GM20431 (cell line): ENCODE data around the gene NR2F1.
"Not testable (repeated sequence)": the region's sequence is repeated elsewhere in the genome, so short reads cannot be mapped to it uniquely, and the experiment has no call there.

Experiments
- in situ Hi-C: fragments of 300-500 bp; cut with MseI, MboI; formaldehyde crosslinking; loops from one replicate; pipeline ENCODE4 v1.15.0; 2020; ENCODE audit warnings: low sequenced_read_pairs; ENCODE audit not compliant: unreplicated experiment

Gene NR2F1

DNA sequence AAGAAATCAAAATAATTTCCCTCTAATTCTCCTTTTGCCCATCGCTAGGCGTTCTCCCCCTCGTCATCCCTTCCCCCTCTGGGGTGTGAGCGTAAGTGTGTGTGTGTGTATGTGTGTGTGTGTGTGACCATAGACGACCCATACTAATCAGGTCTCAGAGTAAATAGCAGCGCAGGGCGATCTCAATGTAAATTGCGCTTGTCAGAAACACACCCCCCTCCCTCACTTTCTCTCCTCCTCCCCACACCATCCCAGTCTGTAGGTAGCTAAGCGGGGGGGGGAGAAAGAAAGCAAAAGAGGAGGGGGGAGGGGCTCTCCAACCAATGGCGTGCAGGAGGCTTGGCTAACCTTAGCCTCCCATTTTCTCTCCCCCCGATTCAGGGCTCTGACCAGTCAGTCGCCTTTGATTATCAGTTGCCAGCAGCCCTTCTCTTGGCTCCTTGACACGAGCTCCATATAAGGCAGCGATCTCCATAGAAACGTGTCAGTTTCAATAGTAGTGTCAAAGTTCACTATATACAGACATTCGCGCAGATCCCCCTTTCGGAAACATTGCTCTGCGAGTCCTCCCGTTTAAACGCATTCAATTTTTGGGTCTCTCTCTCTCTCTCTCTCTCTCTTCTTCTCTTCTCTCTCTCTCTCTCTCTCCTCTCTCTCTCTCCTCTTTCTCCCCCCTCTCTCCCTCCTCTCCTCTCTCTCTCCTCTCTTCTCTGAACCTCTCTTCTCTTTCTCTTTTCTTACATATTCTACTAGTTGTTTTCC, at the start of gene NR2F1:
NR2F1 (plus strand) TSS at position 546 of the 762 bp plus-strand sequence. CDS start 1,802 bp downstream, outside the sequence.
- in situ Hi-C loops, result no loop called here

DNA sequence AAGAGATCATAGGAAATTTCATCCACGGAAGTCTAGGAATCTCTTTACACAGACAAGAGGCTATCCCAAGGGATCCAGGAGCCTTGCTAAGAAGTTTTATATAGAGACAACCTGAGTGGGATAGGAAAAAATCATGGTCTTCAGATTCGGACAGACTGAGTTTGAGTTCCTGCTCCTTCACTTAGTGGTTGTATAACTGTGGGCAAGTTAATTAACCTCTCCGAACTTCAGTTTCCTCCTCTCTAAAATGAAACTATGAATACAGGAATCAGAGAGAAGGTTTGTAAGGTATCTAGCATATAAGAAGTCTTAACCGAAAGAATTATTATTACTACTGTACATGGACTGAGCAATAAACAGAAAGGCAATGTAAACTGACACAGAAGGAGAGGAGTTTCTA, 37.1 kb upstream of the NR2F1 start:
- in situ Hi-C loops, result no loop called here

DNA sequence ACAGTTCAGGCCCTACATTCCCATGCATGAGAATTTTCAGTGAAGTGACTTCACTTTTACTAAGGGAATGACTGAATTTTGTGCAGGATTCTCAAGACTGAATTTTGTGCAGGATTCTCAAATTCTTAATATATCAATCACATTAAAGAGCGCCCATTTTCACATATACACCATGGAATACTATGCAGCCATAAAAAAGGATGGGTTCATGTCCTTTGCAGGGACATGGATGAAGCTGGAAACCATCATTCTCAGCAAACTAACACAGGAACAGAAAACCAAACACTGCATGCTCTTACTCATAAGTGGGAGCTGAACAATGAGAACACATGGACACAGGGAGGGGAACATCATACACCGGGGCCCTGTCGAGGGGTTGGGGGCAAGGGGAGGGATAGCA, 33.4 kb upstream of the NR2F1 start:
- in situ Hi-C loops, result not testable (repeated sequence)

GRCh38 chr5:93557021-93557604, 25.9 kb upstream of the NR2F1 start:
- in situ Hi-C loops, result no loop called here

DNA sequence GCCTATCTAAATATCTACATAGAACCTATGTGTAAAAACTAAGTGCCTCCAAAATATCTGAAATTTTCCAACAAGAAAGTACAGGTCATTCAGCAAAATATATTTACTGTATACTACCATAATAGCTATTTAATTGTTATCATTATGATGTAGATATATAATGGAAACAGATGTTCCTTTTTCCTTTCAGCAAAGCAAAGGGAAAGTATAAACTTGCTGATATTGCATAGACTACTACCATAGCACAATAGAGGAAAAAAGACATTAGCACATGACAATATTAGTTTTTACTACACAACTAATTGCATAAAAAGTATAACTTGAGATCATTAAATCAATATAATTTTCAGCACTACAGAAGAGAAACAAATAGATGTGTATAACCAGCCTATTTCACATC, 16.9 kb upstream of the NR2F1 start:
- in situ Hi-C loops, result no loop called here

DNA sequence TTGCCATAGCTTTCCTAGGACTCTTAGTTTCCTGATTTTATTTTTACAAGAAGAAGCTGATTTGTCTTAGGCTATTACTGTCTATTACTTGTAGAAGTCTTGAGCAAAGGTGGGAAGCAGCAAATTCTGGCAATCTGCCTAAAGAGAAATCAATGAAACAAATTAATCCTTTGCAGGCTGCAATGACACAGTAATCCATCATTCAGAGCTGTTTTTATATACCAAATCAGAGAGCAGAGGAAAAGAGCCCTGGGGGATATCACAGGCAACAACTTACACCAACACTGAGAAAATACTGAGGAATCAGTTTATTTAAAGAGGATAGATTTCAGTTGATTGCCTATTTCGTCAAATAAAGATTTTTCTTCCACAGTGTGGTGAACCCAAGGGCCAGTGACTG, 15.6 kb upstream of the NR2F1 start:
- in situ Hi-C loops, result no loop called here

- in situ Hi-C loops, result no loop called here
These were observed 13.5 kb upstream of the NR2F1 start for GRCh38 chr5:93569300-93570160.

GRCh38 chr5:93570294-93571113, 12.5 kb upstream of the NR2F1 start:
- in situ Hi-C loops, result no loop called here

DNA sequence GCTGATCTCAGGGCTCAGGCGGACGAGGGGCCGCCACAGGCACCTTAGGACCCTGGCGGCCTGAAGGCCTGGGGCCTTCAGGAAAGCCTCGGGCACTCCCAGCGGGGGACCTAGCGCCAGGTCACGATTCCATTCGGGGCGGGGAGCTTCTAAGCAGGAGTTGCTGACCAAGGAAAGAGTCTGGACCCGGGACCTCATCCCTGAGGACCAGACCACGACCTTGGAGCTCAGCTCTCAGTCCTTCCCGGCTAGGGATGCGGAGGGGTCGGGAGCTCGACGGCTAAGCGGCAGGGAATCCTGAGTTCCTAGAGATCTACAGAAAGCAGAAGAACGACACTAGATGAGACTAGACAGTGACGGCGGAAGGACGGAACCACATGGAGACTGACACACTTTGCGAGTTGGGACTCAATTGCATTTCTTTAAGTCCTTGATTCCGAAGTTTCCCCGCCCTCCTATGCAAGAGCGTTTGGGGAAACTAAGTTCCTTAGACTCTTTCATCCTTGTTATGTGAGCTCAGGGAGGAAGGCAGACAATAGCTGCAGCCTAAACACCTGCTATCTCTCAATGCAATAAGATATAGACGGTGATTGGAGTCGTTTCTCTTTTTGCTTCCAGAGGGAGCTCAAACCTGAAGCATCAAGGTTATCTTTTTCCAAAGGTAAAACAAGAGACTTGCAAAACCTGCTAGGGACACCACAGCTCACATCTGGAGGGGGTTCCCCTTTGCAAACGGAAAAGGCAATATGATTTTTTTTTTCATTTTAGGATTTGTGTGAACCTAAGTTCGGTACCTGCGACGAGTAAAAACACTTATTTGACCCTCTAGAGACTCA, 11.7 kb upstream of the NR2F1 start:
- in situ Hi-C loops, result no loop called here

- in situ Hi-C loops, result no loop called here
These were observed 10.9 kb upstream of the NR2F1 start for GRCh38 chr5:93572101-93572607.

GRCh38 chr5:93572608-93573353, 10.2 kb upstream of the NR2F1 start:
- in situ Hi-C loops, result no loop called here

DNA sequence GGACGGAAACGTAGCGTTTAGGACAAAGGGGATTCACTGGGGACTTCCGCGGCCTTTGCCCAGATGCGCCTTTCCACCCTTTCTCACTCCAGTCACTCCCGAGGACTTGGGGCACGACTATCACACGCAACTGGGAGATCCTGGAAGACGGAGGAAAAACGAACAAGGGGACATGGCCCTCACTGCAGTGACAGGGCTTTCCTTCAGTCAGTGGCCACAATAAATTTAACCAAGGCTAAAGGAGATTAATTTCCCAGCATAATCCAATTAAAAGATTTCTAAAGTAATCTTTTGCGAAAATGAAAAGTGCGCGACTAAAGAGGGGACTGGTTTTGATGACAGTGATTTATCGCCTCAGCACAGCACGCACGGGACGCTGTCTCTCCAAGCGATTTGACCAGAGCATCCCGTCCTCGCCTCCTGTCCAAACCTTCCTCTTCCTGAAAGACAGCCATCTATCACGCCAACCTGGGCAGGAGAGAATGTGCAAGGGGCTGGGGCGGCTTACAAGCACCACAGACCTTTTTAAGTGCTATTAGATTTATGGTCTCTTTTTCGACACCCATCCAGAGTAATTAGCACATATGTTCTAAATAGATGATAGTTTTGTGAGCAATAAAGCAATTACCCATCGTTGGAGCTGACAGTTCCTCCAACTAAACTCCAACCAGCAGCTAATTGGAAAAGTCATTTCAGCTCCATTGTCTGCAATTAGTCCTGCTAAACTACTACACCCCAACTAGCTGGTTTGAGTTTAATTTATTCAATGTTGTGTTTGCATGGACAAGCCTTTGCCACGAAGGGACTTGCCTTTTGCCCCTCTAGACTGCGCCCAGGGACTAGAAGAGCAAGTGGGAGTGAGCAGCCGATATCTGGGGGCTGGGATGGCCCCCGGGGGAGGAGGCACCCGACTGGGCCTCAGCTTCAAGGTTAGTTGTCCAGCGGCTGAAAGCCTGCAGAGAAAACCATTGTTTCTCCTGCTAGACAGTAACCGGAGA, 9.4 kb upstream of the NR2F1 start:
- in situ Hi-C loops, result no loop called here

DNA sequence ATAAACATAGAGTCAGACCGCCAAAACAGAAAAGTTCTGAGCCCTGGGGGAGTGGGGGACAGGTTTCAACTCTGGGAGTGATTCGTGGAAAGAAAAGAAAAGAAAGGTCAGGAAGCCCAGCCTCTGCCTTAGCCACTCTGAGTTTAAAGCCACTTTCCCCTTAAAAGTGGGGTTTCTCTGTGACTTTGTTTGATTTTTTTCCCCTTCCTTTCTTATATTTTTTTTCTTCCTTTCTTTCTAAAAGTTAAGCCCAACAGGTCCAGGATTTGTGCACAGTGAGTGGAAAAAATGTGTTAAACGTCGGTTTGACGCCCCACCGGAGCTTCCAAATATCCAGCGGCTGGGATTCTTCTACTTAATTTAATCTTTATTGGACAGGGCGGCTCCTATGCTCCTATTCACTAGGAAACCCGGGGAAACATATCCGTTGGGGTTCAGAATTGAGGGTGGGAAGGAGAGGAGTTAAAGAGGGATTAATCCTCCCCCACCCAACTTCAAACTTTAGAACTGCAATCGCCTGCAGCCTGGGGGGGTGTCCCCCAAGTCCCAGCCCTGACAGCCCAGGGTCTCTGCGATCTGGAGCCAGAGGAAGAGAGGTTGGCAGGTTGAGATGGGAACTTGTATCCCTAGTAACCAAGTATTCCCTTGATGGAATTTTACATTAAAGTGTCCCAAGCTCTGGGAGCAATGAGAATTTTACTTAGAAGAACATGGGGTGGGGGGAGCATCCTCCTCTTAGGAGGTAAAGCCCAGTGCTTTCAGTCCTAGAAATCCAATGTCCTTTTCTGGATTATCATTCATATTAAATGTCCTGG, 8.3 kb upstream of the NR2F1 start:
- in situ Hi-C loops, result no loop called here

GRCh38 chr5:93575461-93576414, 7.3 kb upstream of the NR2F1 start:
- in situ Hi-C loops, result no loop called here
